HL-60/S4 treated with retinoic acid at 250 ng/mL for 4 days and 3 days (cell line): ENCODE measurements around the gene MTOR.

ENCODE experiments used
- in situ Hi-C: fragments of 300-500 bp; cut with MboI; formaldehyde crosslinking; loops from 2 replicates; pipeline ENCODE4 v1.7.0; 2022; ENCODE audit warnings: low sequenced_read_pairs

MTOR gene

GRCh38 chr1:11229203-11229602 is 33.1 kb downstream of the MTOR start:
- in situ Hi-C loops = no loop called here

- in situ Hi-C loops = no loop called here
These were observed 35.0 kb downstream of the MTOR start for GRCh38 chr1:11227106-11228077.

GRCh38 chr1:11216074-11216473 is 46.3 kb downstream of the MTOR start:
- in situ Hi-C loops = no loop called here

- in situ Hi-C loops = no loop called here
These were observed 46.9 kb downstream of the MTOR start for GRCh38 chr1:11215381-11216005.

- in situ Hi-C loops = no loop called here
These were observed 47.5 kb downstream of the MTOR start for GRCh38 chr1:11214698-11215380.

- in situ Hi-C loops = no loop called here
These were observed 50.3 kb downstream of the MTOR start for GRCh38 chr1:11211925-11212587.

GRCh38 chr1:11211461-11211860 is 50.9 kb downstream of the MTOR start:
- in situ Hi-C loops = no loop called here

- in situ Hi-C loops = no loop called here
These were observed 54.3 kb downstream of the MTOR start for GRCh38 chr1:11207898-11208611.

GRCh38 chr1:11204396-11205190 is 57.8 kb downstream of the MTOR start:
- in situ Hi-C loops = no loop called here

- in situ Hi-C loops = no loop called here
These were observed 63.3 kb downstream of the MTOR start for GRCh38 chr1:11198851-11199594.

- in situ Hi-C loops = no loop called here
These were observed 64.1 kb downstream of the MTOR start for GRCh38 chr1:11198257-11198656.

GRCh38 chr1:11197359-11197758 is 65.0 kb downstream of the MTOR start:
- in situ Hi-C loops = no loop called here

GRCh38 chr1:11196945-11197344 is 65.4 kb downstream of the MTOR start:
- in situ Hi-C loops = no loop called here

- in situ Hi-C loops = no loop called here
These were observed 67.8 kb downstream of the MTOR start for GRCh38 chr1:11194407-11195176.

- in situ Hi-C loops = no loop called here
These were observed 69.0 kb downstream of the MTOR start for GRCh38 chr1:11193376-11193775.

- in situ Hi-C loops = no loop called here
These were observed 73.4 kb downstream of the MTOR start, which contains the start of gene ANGPTL7 for GRCh38 chr1:11188858-11189451. TSS of gene ANGPTL7 (plus strand) at chr1:11189355. CDS start at chr1:11189580, 225 bp downstream.

- in situ Hi-C loops = no loop called here
These were observed 74.0 kb downstream of the MTOR start for GRCh38 chr1:11188381-11188780.

- in situ Hi-C loops = no loop called here
These were observed 74.4 kb downstream of the MTOR start for GRCh38 chr1:11187931-11188330.
